ENCODE data around the gene FUBP3.

DNA sequence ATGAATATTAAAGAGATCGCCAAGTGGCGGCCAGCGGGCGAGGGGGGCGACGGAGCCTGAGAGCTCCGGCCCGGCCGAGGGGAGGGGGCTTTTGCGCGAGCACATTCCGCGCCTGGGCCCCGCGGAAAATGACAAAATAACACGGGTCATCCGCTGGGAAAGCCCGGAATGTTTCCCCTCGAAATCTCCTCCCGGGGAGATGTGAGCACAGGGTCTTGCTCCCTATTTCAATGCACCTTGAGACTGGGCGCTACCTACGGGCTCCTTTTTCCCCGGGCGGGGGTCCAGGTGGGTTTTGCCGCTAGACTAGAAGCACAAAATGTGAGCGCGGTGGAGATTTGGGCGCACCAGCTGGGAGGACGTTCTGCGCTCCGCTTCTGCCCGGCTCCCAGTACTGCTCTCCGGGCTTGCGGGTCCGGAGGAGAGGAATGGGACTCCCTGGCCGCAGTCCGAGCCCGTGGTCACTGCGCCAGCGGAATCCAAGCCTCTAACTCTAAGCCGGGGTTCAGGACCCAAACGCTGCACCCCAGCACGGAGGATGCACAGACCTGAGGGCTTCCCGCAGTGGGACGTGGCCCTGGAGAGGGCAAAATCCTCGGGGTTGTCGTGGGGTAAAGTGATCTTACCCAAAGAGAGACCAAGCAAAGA lies 82.2 kb downstream of the FUBP3 start:
- TF ChIP-seq EZH2phosphoT487 (IDR thresholded peaks at IDR 0.05; ENCODE audit: low read length): no peak
- TF ChIP-seq, protein P1, sequence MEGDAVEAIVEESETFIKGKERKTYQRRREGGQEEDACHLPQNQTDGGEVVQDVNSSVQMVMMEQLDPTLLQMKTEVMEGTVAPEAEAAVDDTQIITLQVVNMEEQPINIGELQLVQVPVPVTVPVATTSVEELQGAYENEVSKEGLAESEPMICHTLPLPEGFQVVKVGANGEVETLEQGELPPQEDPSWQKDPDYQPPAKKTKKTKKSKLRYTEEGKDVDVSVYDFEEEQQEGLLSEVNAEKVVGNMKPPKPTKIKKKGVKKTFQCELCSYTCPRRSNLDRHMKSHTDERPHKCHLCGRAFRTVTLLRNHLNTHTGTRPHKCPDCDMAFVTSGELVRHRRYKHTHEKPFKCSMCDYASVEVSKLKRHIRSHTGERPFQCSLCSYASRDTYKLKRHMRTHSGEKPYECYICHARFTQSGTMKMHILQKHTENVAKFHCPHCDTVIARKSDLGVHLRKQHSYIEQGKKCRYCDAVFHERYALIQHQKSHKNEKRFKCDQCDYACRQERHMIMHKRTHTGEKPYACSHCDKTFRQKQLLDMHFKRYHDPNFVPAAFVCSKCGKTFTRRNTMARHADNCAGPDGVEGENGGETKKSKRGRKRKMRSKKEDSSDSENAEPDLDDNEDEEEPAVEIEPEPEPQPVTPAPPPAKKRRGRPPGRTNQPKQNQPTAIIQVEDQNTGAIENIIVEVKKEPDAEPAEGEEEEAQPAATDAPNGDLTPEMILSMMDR (IDR thresholded peaks at IDR 0.05; ENCODE audit: low read length): no peak

Measured in MM.1S (cell line).